H9 (cell line): ENCODE measurements around the gene PROK1. TPM values are rescaled to one million over a fixed set of nuclear protein-coding genes. Genes with fewer than 3 reads are reported as not detected.

Source experiments
- DNase-seq: peaks from one replicate; pipeline ENCODE4 v3.0.0-alpha.2; 2017
- H2AFZ ChIP-seq: one replicate; pipeline ENCODE4 v1.6.1; 2013; ENCODE audit warnings: mild to moderate bottlenecking, low read length, control low read depth, moderate library complexity
- H2AK5ac ChIP-seq: 2 replicates; pipeline ENCODE4 v1.6.1; 2013; ENCODE audit warnings: low read length, control low read depth, mixed read lengths; ENCODE audit not compliant: insufficient read length
- H2BK120ac ChIP-seq: one replicate; pipeline ENCODE4 v1.6.1; 2013; ENCODE audit warnings: low read depth, mild to moderate bottlenecking, low read length, control low read depth, inconsistent platforms; ENCODE audit not compliant: poor library complexity, severe bottlenecking
- H2BK12ac ChIP-seq: 2 replicates; pipeline ENCODE4 v1.6.1; 2013; ENCODE audit warnings: low read length, control low read depth, mixed read lengths, low read depth; ENCODE audit not compliant: insufficient read length
- H2BK15ac ChIP-seq: 2 replicates; pipeline ENCODE4 v1.6.1; 2013; ENCODE audit warnings: low read depth, low read length, control low read depth
- H2BK20ac ChIP-seq: one replicate; pipeline ENCODE4 v1.6.1; 2013; ENCODE audit warnings: low read depth, mild to moderate bottlenecking, low read length, control low read depth, inconsistent platforms; ENCODE audit not compliant: poor library complexity, severe bottlenecking
- H2BK5ac ChIP-seq: 2 replicates; pipeline ENCODE4 v1.6.1; 2013; ENCODE audit warnings: low read length, control low read depth, mixed read lengths; ENCODE audit not compliant: insufficient read length
- H3K14ac ChIP-seq: 2 replicates; pipeline ENCODE4 v1.6.1; 2013; ENCODE audit warnings: low read length, control low read depth; ENCODE audit not compliant: insufficient read depth
- H3K18ac ChIP-seq: 2 replicates; pipeline ENCODE4 v1.6.1; 2013; ENCODE audit warnings: low read depth, mild to moderate bottlenecking, mixed read lengths, low read length, control low read depth; ENCODE audit not compliant: insufficient read length
- H3K23ac ChIP-seq: 2 replicates; pipeline ENCODE4 v1.6.1; 2013; ENCODE audit warnings: low read length, control low read depth, mixed read lengths, low read depth; ENCODE audit not compliant: insufficient read length
- H3K23me2 ChIP-seq: 2 replicates; pipeline ENCODE4 v1.6.1; 2013; ENCODE audit warnings: low read depth, mild to moderate bottlenecking, mixed read lengths, low read length, control low read depth; ENCODE audit not compliant: insufficient read length, poor library complexity, severe bottlenecking
- H3K27ac ChIP-seq: 2 replicates; pipeline ENCODE4 v1.5.1; 2013; ENCODE audit warnings: low read length, control low read depth, mixed read lengths, low read depth; ENCODE audit not compliant: insufficient read length
- H3K27me3 ChIP-seq: 2 replicates; pipeline ENCODE4 v1.6.1; 2013; ENCODE audit warnings: low read length, control low read depth, inconsistent platforms; ENCODE audit not compliant: insufficient read depth
- H3K4ac ChIP-seq: 2 replicates; pipeline ENCODE4 v1.6.1; 2013; ENCODE audit warnings: low read depth, mild to moderate bottlenecking, control low read depth, inconsistent platforms, low read length, moderate library complexity
- H3K4me1 ChIP-seq: 2 replicates; pipeline ENCODE4 v1.6.1; 2013; ENCODE audit warnings: low read length, control low read depth, inconsistent platforms; ENCODE audit not compliant: insufficient read depth
- H3K4me2 ChIP-seq: 2 replicates; pipeline ENCODE4 v1.6.1; 2013; ENCODE audit warnings: low read length, control low read depth, mixed read lengths; ENCODE audit not compliant: insufficient read length, insufficient read depth
- H3K56ac ChIP-seq: 2 replicates; pipeline ENCODE4 v1.6.1; 2013; ENCODE audit warnings: low read depth, mild to moderate bottlenecking, mixed read lengths, low read length, control low read depth; ENCODE audit not compliant: insufficient read length
- H3K79me1 ChIP-seq: 2 replicates; pipeline ENCODE4 v1.6.1; 2013; ENCODE audit warnings: low read depth, mild to moderate bottlenecking, moderate library complexity, low read length, control low read depth, inconsistent platforms; ENCODE audit not compliant: insufficient read depth, poor library complexity, severe bottlenecking
- H3K79me2 ChIP-seq: 2 replicates; pipeline ENCODE4 v1.6.1; 2013; ENCODE audit warnings: low read length, control low read depth, inconsistent platforms; ENCODE audit not compliant: insufficient read depth
- H3K9ac ChIP-seq: 2 replicates; pipeline ENCODE4 v1.6.1; 2013; ENCODE audit warnings: low read length, control low read depth, mixed read lengths; ENCODE audit not compliant: insufficient read length; ENCODE audit errors: extremely low read depth
- H3K9me3 ChIP-seq: one replicate; pipeline ENCODE4 v1.6.1; 2013; ENCODE audit warnings: low read depth, low read length, inconsistent platforms; ENCODE audit not compliant: control insufficient read depth
- H3T11ph ChIP-seq: one replicate; pipeline ENCODE4 v1.6.1; 2013; ENCODE audit warnings: mild to moderate bottlenecking, low read length, control low read depth, inconsistent platforms
- H4K20me1 ChIP-seq: one replicate; pipeline ENCODE4 v1.6.1; 2013; ENCODE audit not compliant: control insufficient read depth, insufficient read length, insufficient read depth
- H4K5ac ChIP-seq: 2 replicates; pipeline ENCODE4 v1.6.1; 2013; ENCODE audit warnings: low read depth, mild to moderate bottlenecking, mixed read lengths, low read length, control low read depth; ENCODE audit not compliant: insufficient read length
- H4K8ac ChIP-seq: replicated peaks from 2 replicates; pipeline ENCODE4 v1.6.1; 2013; ENCODE audit warnings: low read length, control low read depth, mixed read lengths, low read depth; ENCODE audit not compliant: insufficient read length
- H4K91ac ChIP-seq: 2 replicates; pipeline ENCODE4 v1.6.1; 2013; ENCODE audit warnings: low read depth, mild to moderate bottlenecking, moderate library complexity, mixed read lengths, low read length, control low read depth; ENCODE audit not compliant: insufficient read length
- H3K27ac Mint-ChIP-seq, 3 experiments: 2 replicates in 2 of 3; 3 replicates in 1 of 3; pipeline ENCODE4 v1.8.0; 2020 to 2021; ENCODE audit warnings: mixed read lengths in 3 of 3, mild to moderate bottlenecking in 1 of 3, moderate library complexity in 1 of 3
- H3K27me3 Mint-ChIP-seq: 2 replicates; pipeline ENCODE4 v1.8.0; 2021; ENCODE audit warnings: low read depth, mild to moderate bottlenecking, moderate library complexity, mixed read lengths
- H3K36me3 Mint-ChIP-seq, 3 experiments: 2 replicates in 2 of 3; 3 replicates in 1 of 3; pipeline ENCODE4 v1.8.0; 2020 to 2021; ENCODE audit warnings: low read depth in 3 of 3, mixed read lengths in 3 of 3; ENCODE audit not compliant: insufficient read depth in 1 of 3
- H3K4me1 Mint-ChIP-seq, 2 experiments: 2 replicates each; pipeline ENCODE4 v1.8.0; 2020; ENCODE audit warnings: mixed read lengths in 2 of 2
- H3K4me3 Mint-ChIP-seq, 2 experiments: 2 replicates in 1 of 2; 3 replicates in 1 of 2; pipeline ENCODE4 v1.8.0; 2020 to 2021; ENCODE audit warnings: mild to moderate bottlenecking in 2 of 2, mixed read lengths in 2 of 2, moderate library complexity in 1 of 2
- H3K9me3 Mint-ChIP-seq, 2 experiments: 2 replicates in 1 of 2; 3 replicates in 1 of 2; pipeline ENCODE4 v1.8.0; 2020; ENCODE audit warnings: mild to moderate bottlenecking in 2 of 2, mixed read lengths in 2 of 2, moderate library complexity in 1 of 2
- CTCF ChIP-seq: fragments of 200-600 bp; sonication (generic); conservative IDR thresholded peaks from 3 replicates; pipeline ENCODE4 v1.8.0; 2021; ENCODE audit warnings: antibody characterized with exemption, mild to moderate bottlenecking
- WGBS: extraction: QIAGEN DNeasy Blood & Tissue Kit; methylation state at CpG from one replicate; pipeline ENCODE4 v1.1.7; 2013; ENCODE audit warnings: missing lambda C conversion rate, low lambda C conversion rate, mixed read lengths; ENCODE audit not compliant: insufficient read length; ENCODE audit errors: extremely low coverage; 5-methylcytosine and 5-hydroxymethylcytosine counted together
- total RNA-seq: library from RNA; stranded (reverse); gene quantifications from 2 replicates; pipeline ENCODE4 v1.2.1, GENCODE V29; 2021

The PROK1 gene
- total RNA-seq, 1 experiment from 2014 or later: not detected

GRCh38 chr1:110433803-110434202, 17.1 kb upstream of the PROK1 start:
- Histone ChIP-seq H3K56ac (no peak overlapping the region), H3K23me2 (no peaks in the 10 kb centered on the region), H3K9ac (no peak overlapping the region), H4K5ac (no peak overlapping the region), H3K4me2 (no peak overlapping the region), H2BK20ac (no peak overlapping the region), H3K23ac (no peak overlapping the region), H4K20me1 (no peaks in the 10 kb centered on the region), H3K27ac (no peak overlapping the region), H2BK5ac (no peak overlapping the region), H4K91ac (no peak overlapping the region), H3T11ph (no peak overlapping the region), H4K8ac (no peak overlapping the region), H2BK12ac (no peak overlapping the region), H2AFZ (no peak overlapping the region), H3K4ac (no peak overlapping the region), H3K79me2 (no peaks in the 10 kb centered on the region), H3K27me3 (no peaks in the 10 kb centered on the region; the same call in 1 of the 2 replicates), H3K9me3 (no peaks in the 10 kb centered on the region), H3K18ac (no peak overlapping the region), H2AK5ac (no peak overlapping the region), H3K4me1 (no peaks in the 10 kb centered on the region; the same call in 1 of the 2 replicates), H2BK120ac (no peak overlapping the region), H3K14ac (no peak overlapping the region), H3K79me1 (no peaks in the 10 kb centered on the region), H2BK15ac (no peak overlapping the region)
- Mint-ChIP-seq H3K36me3 (no peaks in the 10 kb centered on the region), H3K9me3 (no peaks in the 10 kb centered on the region), H3K4me1 (peaks cover 26 to 34% of the 10 kb centered on the region in 2 experiments), H3K27me3 (peaks cover 22% of the 10 kb centered on the region), H3K4me3 (no peak overlapping the region), H3K27ac (no peak overlapping the region)
- DNase-seq: peak; percentile 79
- TF ChIP-seq CTCF: no peak; the same call in 2 of the 3 replicates
- no CpG with 5 or more reads among the region's 3 CpGs for WGBS
